Liver (tissue), 9 donors: ENCODE results near the gene TPBGL. TPM values are rescaled to one million over a fixed set of nuclear protein-coding genes. Genes with fewer than 3 reads are reported as not detected.

Experiments
- DNase-seq: peaks from one replicate; pipeline ENCODE4 v3.0.0-alpha.2; 2017; ENCODE audit warnings: low spot score
- H3K27ac ChIP-seq, 2 donors: one replicate each; pipeline ENCODE4 v1.7.0; 2013; ENCODE audit warnings: inconsistent platforms in 2 of 2, low read length in 2 of 2, control low read depth in 1 of 2, low read depth in 1 of 2, mild to moderate bottlenecking in 1 of 2
- H3K27me3 ChIP-seq, 4 donors: one replicate each; pipeline versions ENCODE4 v1.6.1 to v1.7.0; 2013; ENCODE audit warnings: low read length in 3 of 4, inconsistent platforms in 1 of 4, mild to moderate bottlenecking in 1 of 4, moderate library complexity in 1 of 4; ENCODE audit not compliant: control insufficient read depth in 4 of 4, insufficient read depth in 4 of 4
- H3K36me3 ChIP-seq, 4 donors: one replicate each; pipeline versions ENCODE4 v1.6.1 to v1.7.0; 2013; ENCODE audit warnings: low read length in 3 of 4, mild to moderate bottlenecking in 3 of 4, low read depth in 1 of 4, moderate library complexity in 1 of 4; ENCODE audit not compliant: control insufficient read depth in 4 of 4, insufficient read depth in 3 of 4
- H3K4me1 ChIP-seq, 4 donors: one replicate each; pipeline versions ENCODE4 v1.6.1 to v1.7.0; 2013; ENCODE audit warnings: low read length in 3 of 4, mild to moderate bottlenecking in 3 of 4, moderate library complexity in 1 of 4; ENCODE audit not compliant: control insufficient read depth in 4 of 4, insufficient read depth in 4 of 4
- H3K4me3 ChIP-seq, 3 donors: one replicate each; pipeline versions ENCODE4 v1.6.1 to v1.7.0; 2013; ENCODE audit warnings: low read length in 3 of 3, control low read depth in 1 of 3, low read depth in 1 of 3, mild to moderate bottlenecking in 1 of 3
- H3K9ac ChIP-seq, 2 donors: one replicate each; pipeline ENCODE4 v1.7.0; 2013; ENCODE audit warnings: low read length in 2 of 2, mild to moderate bottlenecking in 2 of 2, moderate library complexity in 2 of 2, control low read depth in 1 of 2, low read depth in 1 of 2
- H3K9me3 ChIP-seq, 4 donors: one replicate each; pipeline versions ENCODE4 v1.6.1 to v1.7.0; 2013; ENCODE audit warnings: low read length in 3 of 4; ENCODE audit not compliant: control insufficient read depth in 4 of 4
- EGR1 ChIP-seq, 2 donors: IDR thresholded peaks; 2 replicates each; pipeline ENCODE4 v1.6.1; 2016 to 2018; ENCODE audit warnings: antibody characterized with exemption in 2 of 2, low read depth in 2 of 2
- FOXA1 ChIP-seq: IDR thresholded peaks from 2 replicates; pipeline ENCODE4 v1.6.1; 2016; ENCODE audit warnings: antibody characterized with exemption
- FOXA2 ChIP-seq: IDR thresholded peaks from 2 replicates; pipeline ENCODE4 v1.6.1; 2016; ENCODE audit warnings: antibody characterized with exemption
- HNF4A ChIP-seq, 2 donors: conservative IDR thresholded peaks; 2 replicates each; pipeline ENCODE4 v1.6.1; 2016; ENCODE audit warnings: antibody characterized with exemption in 2 of 2, mild to moderate bottlenecking in 2 of 2
- HNF4G ChIP-seq: IDR thresholded peaks from 2 replicates; pipeline ENCODE4 v1.6.1; 2016; ENCODE audit warnings: antibody characterized with exemption
- JUND ChIP-seq, 2 donors: IDR thresholded peaks; 2 replicates each; pipeline ENCODE4 v1.6.1; 2016; ENCODE audit warnings: antibody characterized with exemption in 2 of 2
- NR2F2 ChIP-seq: IDR thresholded peaks from 2 replicates; pipeline ENCODE4 v1.6.1; 2016; ENCODE audit warnings: antibody characterized with exemption
- RAD21 ChIP-seq, 2 donors: IDR thresholded peaks; 2 replicates each; pipeline ENCODE4 v1.6.1; 2016; ENCODE audit warnings: antibody characterized with exemption in 2 of 2, mild to moderate bottlenecking in 2 of 2
- RXRA ChIP-seq, 2 donors: IDR thresholded peaks; 2 replicates each; pipeline ENCODE4 v1.6.1; 2017 to 2018; ENCODE audit warnings: antibody characterized with exemption in 2 of 2, mild to moderate bottlenecking in 1 of 2
- SP1 ChIP-seq: IDR thresholded peaks from 2 replicates; pipeline ENCODE4 v1.6.1; 2018; ENCODE audit warnings: antibody characterized with exemption, mild to moderate bottlenecking
- TAF1 ChIP-seq: conservative IDR thresholded peaks from 2 replicates; pipeline ENCODE4 v1.6.1; 2016; ENCODE audit warnings: antibody characterized with exemption, mild to moderate bottlenecking
- YY1 ChIP-seq: IDR thresholded peaks from 2 replicates; pipeline ENCODE4 v1.6.1; 2016; ENCODE audit warnings: antibody characterized with exemption, mild to moderate bottlenecking
- WGBS: extraction: QIAGEN DNeasy Blood & Tissue Kit; methylation state at CpG from one replicate; pipeline ENCODE4 v1.1.7; 2013; 5-methylcytosine and 5-hydroxymethylcytosine counted together
- polyA plus RNA-seq, 2 donors: library from polyadenylated mRNA; stranded (reverse) in 1 of 2; unstranded in 1 of 2; fragments of 200-250 nt in 1 of 2; fragments of >200 nt in 1 of 2; fragmentation: Nextera tagmentation in 1 of 2; extraction: Ambion mirVana in 1 of 2; gene quantifications; one replicate each; pipeline versions ENCODE4 v1.2.1 to v1.2.3, GENCODE V29; 2013 to 2015
- total RNA-seq, 2 donors: library from RNA; depleted of rRNA; stranded (reverse); fragments of >200 nt; gene quantifications; one replicate each; pipeline ENCODE4 v1.2.3, GENCODE V29; 2014
- TF ChIP-seq, protein P1 (sequence below): IDR thresholded peaks from 2 replicates; pipeline ENCODE4 v1.6.1; 2016; ENCODE audit warnings: antibody characterized with exemption
- TF ChIP-seq, protein P2 (sequence below): IDR thresholded peaks from 2 replicates; pipeline ENCODE4 v1.6.1; 2016; ENCODE audit warnings: antibody characterized with exemption, mild to moderate bottlenecking
- TF ChIP-seq, protein P3 (sequence below): fragments of 150-350 bp; IDR thresholded peaks from 2 replicates; pipeline ENCODE4 v1.5.1; 2017; ENCODE audit warnings: improper control_type of control experiment, low read depth, low read length; ENCODE audit not compliant: missing input control
- TF ChIP-seq, protein P4 (sequence below): IDR thresholded peaks from 2 replicates; pipeline ENCODE4 v1.6.1; 2016; ENCODE audit warnings: antibody characterized with exemption
- TF ChIP-seq, protein P5 (sequence below): IDR thresholded peaks from 2 replicates; pipeline ENCODE4 v1.6.1; 2016; ENCODE audit warnings: antibody characterized with exemption
- donor health status: healthy.
- donor health status: healthy.
- donor health status: healthy.
- donor health status: healthy.
- donor health status: healthy.

Gene TPBGL
- total and polyA plus RNA-seq, 4 donors, result 0.05 TPM; not detected in 3

DNA sequence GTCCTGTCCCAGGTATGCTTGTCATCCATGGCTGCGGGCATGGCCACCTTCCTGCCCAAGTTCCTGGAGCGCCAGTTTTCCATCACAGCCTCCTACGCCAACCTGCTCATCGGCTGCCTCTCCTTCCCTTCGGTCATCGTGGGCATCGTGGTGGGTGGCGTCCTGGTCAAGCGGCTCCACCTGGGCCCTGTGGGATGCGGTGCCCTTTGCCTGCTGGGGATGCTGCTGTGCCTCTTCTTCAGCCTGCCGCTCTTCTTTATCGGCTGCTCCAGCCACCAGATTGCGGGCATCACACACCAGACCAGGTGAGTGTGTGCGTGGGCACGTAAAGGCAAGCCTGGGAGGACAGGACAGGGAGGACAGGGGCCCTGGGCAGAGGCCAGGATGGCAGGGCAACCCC lies 47.3 kb upstream of the TPBGL start:
- WGBS, result 97% methylated on average over 15 of the region's 15 CpGs
- Histone ChIP-seq H3K9ac (no peak overlapping the region), H3K27me3 (no peaks in the 10 kb centered on the region), H3K27ac (peak overlapping the region; percentile 45 to 56), H3K9me3 (no peaks in the 10 kb centered on the region), H3K4me3 (no peak overlapping the region), H3K4me1 (peaks cover 15 to 56% (median 42%) of the 10 kb centered on the region in 4 donors), H3K36me3 (peaks cover 5 to 43% (median 33%) of the 10 kb centered on the region in 4 donors)
- TF ChIP-seq SP1, result no peak
- TF ChIP-seq, protein P1, sequence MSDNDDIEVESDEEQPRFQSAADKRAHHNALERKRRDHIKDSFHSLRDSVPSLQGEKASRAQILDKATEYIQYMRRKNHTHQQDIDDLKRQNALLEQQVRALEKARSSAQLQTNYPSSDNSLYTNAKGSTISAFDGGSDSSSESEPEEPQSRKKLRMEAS, result no peak
- TF ChIP-seq RXRA (IDR thresholded peaks at IDR 0.05), result no peak
- TF ChIP-seq FOXA2, result no peak
- TF ChIP-seq, protein P2, sequence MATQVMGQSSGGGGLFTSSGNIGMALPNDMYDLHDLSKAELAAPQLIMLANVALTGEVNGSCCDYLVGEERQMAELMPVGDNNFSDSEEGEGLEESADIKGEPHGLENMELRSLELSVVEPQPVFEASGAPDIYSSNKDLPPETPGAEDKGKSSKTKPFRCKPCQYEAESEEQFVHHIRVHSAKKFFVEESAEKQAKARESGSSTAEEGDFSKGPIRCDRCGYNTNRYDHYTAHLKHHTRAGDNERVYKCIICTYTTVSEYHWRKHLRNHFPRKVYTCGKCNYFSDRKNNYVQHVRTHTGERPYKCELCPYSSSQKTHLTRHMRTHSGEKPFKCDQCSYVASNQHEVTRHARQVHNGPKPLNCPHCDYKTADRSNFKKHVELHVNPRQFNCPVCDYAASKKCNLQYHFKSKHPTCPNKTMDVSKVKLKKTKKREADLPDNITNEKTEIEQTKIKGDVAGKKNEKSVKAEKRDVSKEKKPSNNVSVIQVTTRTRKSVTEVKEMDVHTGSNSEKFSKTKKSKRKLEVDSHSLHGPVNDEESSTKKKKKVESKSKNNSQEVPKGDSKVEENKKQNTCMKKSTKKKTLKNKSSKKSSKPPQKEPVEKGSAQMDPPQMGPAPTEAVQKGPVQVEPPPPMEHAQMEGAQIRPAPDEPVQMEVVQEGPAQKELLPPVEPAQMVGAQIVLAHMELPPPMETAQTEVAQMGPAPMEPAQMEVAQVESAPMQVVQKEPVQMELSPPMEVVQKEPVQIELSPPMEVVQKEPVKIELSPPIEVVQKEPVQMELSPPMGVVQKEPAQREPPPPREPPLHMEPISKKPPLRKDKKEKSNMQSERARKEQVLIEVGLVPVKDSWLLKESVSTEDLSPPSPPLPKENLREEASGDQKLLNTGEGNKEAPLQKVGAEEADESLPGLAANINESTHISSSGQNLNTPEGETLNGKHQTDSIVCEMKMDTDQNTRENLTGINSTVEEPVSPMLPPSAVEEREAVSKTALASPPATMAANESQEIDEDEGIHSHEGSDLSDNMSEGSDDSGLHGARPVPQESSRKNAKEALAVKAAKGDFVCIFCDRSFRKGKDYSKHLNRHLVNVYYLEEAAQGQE, result no peak
- no peak for TF ChIP-seq RAD21 (IDR thresholded peaks at IDR 0.05)
- no peak for TF ChIP-seq YY1
- TF ChIP-seq JUND (IDR thresholded peaks at IDR 0.05), result no peak
- TF ChIP-seq, protein P3, sequence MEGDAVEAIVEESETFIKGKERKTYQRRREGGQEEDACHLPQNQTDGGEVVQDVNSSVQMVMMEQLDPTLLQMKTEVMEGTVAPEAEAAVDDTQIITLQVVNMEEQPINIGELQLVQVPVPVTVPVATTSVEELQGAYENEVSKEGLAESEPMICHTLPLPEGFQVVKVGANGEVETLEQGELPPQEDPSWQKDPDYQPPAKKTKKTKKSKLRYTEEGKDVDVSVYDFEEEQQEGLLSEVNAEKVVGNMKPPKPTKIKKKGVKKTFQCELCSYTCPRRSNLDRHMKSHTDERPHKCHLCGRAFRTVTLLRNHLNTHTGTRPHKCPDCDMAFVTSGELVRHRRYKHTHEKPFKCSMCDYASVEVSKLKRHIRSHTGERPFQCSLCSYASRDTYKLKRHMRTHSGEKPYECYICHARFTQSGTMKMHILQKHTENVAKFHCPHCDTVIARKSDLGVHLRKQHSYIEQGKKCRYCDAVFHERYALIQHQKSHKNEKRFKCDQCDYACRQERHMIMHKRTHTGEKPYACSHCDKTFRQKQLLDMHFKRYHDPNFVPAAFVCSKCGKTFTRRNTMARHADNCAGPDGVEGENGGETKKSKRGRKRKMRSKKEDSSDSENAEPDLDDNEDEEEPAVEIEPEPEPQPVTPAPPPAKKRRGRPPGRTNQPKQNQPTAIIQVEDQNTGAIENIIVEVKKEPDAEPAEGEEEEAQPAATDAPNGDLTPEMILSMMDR, result no peak
- no peak for TF ChIP-seq FOXA1
- no peak for TF ChIP-seq TAF1
- TF ChIP-seq, protein P4, sequence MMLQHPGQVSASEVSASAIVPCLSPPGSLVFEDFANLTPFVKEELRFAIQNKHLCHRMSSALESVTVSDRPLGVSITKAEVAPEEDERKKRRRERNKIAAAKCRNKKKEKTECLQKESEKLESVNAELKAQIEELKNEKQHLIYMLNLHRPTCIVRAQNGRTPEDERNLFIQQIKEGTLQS, result no peak
- no peak for TF ChIP-seq HNF4G
- no peak for TF ChIP-seq HNF4A (conservative IDR thresholded peaks at IDR 0.05)
- TF ChIP-seq NR2F2, result no peak
- TF ChIP-seq, protein P5, sequence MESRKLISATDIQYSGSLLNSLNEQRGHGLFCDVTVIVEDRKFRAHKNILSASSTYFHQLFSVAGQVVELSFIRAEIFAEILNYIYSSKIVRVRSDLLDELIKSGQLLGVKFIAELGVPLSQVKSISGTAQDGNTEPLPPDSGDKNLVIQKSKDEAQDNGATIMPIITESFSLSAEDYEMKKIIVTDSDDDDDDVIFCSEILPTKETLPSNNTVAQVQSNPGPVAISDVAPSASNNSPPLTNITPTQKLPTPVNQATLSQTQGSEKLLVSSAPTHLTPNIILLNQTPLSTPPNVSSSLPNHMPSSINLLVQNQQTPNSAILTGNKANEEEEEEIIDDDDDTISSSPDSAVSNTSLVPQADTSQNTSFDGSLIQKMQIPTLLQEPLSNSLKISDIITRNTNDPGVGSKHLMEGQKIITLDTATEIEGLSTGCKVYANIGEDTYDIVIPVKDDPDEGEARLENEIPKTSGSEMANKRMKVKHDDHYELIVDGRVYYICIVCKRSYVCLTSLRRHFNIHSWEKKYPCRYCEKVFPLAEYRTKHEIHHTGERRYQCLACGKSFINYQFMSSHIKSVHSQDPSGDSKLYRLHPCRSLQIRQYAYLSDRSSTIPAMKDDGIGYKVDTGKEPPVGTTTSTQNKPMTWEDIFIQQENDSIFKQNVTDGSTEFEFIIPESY, result no peak
- DNase-seq, result no peak

DNA sequence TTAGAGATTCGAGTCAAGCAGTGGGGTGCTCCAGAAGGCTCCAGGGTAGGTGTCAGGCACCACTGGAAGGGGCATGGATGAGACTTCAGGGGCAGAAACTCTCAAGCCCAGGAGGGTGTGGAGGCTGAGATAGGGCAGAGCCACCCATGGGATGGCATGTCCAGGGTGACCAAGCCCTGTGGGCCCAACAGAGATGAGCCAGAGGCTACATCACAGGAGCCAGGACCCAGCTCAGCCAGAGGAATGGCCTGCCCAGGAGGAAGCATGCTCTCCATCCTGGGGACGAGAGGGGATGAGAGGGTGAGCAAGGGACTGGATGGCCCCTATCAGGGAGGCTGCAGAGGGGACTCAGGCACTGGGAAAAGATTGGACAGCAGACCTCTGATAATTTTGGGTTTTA lies 46.9 kb upstream of the TPBGL start:
- no peak for TF ChIP-seq EGR1 (IDR thresholded peaks at IDR 0.05; ENCODE audit: low read depth in 2 of 2)
- Histone ChIP-seq H3K27me3 (no peaks in the 10 kb centered on the region), H3K36me3 (peaks cover 10 to 47% (median 35%) of the 10 kb centered on the region in 4 donors), H3K9me3 (no peaks in the 10 kb centered on the region), H3K9ac (no peak overlapping the region), H3K27ac (peak overlapping the region; percentile 45 to 56), H3K4me1 (peaks cover 15 to 56% (median 42%) of the 10 kb centered on the region in 4 donors), H3K4me3 (no peak overlapping the region)
- WGBS, result 86% methylated on average over 2 of the region's 2 CpGs
- DNase-seq, result no peak
